Limb (tissue), 2 donors: ENCODE measurements around the gene CLDN17.

Experiments used
- DNase-seq, 2 donors: peaks; one replicate each; pipeline ENCODE4 v3.0.0-alpha.2; 2016; ENCODE audit errors: extremely low spot score in 2 of 2

Gene CLDN17

GRCh38 chr21:30126576-30126975 is 40.0 kb downstream of the CLDN17 start:
- DNase-seq = no peak

GRCh38 chr21:30117631-30118030 is 49.0 kb downstream of the CLDN17 start:
- DNase-seq = no peak

GRCh38 chr21:30116479-30116878 is 50.1 kb downstream of the CLDN17 start:
- DNase-seq = no peak
